HG02970 (cell line): ENCODE data around the gene ABR.

ENCODE experiments used
- ATAC-seq: cut with Tn5 transposase; IDR thresholded peaks from one replicate; pipeline ENCODE4 v1.9.1; 2021; ENCODE audit warnings: mild to moderate bottlenecking, moderate library complexity, moderate number of reproducible peaks; ENCODE audit not compliant: unreplicated experiment, low FRiP score

Gene ABR

DNA sequence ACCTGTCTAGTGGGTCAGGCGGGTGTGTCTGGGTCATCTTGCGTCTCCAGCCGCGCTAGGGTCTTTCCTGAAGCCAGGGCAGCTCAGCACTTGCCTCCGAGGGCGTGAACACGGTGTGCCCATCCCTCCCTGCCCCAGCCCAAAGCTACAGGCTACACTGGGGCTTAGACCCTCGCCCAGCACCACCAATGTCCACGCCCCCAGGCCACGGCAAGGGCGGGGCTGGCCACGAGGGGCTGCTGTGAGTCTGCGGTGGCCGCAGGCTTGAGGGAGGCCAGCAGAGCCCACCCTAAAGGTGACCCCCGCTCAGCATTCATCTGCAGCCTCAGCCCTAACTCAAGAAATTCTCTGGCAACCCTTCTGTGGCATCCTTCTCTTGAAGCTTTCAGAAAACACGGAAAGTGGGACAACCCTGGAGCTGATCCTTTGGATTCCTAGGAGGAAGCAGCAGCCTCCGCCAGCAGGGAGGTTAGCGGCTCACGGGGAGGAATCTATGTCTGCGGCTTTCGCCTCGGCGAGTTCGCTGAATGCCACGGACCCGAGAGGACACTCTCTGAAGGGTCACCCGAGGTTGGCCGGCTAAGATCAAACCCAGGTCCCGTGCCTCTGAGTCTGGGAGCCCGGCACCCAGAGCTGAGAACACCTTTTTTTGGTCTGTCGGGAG, 141.2 kb downstream of the ABR start:
- no peak for ATAC-seq

DNA sequence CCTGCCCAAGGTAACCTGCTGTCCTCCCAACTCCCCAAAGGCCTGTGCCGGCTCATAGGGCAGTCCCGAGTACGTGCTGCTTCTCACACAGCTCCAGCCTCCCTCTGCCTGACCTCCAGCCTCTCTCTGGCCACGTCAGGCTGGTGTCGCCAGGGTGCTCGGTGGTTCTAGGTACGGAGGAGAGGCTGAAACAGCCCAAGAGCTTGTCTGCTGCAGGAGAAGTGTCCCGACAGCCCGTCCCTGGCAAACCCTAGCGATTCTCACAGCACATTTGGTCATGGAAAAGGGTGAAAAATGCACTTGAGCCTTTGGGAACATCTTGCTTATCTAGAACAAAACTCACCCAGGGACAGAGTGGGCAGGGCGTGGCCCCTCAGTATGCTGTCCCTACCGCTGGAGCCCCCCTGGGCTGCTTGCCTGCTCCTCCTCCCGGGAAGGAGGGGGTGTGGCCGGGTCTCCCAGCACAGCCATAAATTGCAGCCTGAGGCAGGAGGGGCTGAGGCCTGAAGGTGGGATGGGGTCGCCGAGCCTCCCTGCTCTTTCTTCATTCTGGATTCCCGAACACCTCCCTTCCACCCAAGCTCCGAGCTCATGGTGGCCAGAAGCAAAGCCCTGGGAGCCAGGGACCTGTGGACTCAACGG, 142.4 kb downstream of the ABR start:
- ATAC-seq = no peak

DNA sequence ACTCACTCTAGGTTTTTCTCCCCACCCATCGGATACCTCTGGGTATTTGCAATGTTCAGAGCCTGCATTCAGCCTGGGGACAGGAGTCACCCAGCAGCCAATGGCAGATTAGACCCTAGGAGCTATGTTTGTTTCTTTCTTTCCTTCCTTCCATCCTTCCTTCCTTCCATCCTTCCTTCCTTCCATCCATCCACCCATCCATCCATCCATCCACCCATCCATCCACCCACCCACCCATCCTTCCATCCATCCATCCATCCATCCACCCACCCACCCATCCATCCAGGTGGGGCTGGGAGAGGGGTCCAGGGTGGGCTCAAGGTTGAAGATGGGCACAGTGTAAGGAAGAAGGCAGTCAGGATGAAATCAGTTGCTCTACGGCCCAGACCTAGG, 142.9 kb downstream of the ABR start:
- ATAC-seq = no peak

DNA sequence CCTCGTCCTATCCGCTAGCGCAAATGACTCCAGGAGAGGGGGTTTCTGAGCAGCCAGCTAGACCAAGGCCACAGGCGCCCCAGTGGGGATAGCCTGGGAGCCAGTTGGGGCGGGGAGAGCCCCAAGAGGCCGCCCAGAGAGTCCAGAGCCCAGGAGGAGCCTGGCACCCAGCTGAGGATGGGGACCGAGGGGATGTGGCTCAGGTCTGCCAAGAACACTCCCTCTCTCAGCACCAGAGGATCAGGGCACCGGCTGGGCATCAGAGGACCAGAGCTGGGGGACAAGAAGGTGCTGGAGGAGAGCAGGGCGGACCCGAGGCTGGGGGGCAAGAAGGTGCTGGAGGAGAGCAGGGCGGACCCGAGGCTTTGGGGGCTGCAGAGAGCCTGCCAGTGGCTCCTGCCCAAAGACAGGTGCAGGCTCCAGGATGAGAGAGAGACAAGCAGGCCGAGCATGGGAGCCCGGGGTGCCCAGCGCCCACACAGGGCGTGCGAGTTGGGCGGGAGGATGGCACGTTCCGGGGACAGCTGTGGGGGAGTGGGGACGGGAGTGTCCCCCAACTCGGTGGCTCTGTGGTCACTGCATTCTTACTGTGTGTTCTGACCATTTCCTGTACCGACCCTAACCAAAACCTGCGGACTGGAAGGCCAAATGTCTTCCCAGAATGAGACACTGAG, 143.5 kb downstream of the ABR start:
- ATAC-seq = no peak

DNA sequence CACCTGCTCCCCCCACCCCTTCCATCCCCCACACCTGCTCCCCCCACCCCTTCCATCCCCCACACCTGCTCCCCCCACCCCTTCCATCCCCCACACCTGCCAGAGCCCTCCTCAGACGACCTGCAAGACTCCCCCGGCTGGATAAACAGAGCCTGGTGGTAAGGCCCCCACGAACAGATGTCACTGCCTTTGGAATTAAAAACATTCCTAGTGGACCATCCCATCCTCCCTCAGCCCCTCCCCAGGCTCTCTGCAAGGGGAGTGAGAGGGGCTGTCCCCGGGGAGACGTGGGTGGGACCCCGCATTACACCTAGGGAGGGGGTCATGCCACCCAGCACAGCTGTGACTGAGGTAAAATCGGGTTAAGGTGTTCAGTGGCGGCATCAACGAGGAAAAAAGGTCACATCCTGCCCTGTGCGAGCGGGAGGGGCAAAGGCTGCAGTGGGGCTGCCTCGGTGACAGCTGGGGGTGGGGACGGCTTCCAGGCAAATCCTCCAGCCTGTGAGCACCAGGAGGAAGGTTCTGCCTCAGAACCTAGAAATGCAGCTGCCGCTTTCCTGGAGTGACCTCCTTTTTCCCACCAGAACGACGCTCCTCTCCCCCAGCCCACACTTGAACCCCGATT, 144.1 kb downstream of the ABR start:
- ATAC-seq = no peak

DNA sequence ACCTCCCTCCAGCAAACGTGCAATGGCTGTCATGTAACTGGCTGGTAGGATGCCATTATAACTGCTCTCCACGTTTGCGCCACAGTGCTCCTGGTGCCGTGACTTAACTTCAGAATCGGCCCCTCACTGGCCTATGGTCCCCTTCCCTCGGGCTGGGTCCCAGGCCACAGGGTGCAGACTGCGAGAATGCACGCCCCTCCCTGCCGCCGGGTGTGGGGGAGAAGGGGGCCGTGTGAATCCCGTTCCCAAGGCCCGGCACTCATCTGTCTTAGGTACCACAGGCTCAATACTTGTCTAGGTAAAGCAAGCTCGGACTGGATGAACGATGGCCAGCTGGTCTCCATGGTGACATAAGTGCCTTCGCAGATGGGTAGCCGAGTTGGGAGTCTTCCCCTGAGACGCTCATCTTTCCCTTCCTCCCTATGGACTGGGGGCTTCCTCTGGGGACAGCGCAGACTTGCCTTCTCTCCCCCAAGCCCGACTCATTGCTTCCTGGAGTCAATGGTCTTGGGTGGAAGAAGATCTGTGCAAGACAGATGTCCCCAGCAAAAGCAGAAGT, 145.1 kb downstream of the ABR start:
- no peak for ATAC-seq

DNA sequence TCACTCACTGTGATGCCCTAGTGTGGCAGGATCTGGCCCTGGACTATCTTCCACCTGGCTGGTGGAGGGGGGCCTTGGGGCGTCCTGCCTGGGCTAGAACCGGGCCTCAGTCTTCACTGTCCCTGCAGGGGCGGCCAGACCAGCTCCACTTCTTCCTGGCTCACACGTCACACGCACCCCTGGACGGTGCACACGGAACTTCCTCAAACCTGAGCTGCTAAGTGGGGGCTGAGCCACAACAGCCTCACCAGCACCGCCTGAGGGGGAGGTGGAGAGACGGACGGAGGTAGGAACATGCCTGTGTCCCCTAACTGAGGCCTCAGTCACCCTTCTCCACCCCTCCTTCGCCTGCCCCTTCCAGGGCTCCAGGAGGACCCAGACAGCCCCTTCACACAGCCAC, 146.3 kb downstream of the ABR start:
- no peak for ATAC-seq

DNA sequence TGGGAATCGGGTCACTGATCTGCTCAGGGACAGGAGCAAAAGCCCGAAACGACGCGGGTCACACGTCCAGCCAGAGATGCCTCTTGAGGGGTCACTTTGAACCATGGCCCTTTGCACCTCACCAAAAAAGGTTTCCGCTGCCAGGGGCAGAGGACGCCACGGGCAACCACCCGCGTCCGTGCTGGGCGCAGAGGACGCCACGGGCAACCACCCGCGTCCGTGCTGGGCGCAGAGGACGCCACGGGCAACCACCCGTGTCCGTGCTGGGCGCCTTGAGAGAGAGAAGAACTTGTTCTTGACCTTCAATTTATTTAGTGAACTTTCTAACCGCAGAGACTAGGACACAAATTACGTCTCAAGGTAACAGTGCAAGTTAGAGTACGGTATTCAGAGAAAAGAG, 147.4 kb downstream of the ABR start:
- ATAC-seq = no peak

DNA sequence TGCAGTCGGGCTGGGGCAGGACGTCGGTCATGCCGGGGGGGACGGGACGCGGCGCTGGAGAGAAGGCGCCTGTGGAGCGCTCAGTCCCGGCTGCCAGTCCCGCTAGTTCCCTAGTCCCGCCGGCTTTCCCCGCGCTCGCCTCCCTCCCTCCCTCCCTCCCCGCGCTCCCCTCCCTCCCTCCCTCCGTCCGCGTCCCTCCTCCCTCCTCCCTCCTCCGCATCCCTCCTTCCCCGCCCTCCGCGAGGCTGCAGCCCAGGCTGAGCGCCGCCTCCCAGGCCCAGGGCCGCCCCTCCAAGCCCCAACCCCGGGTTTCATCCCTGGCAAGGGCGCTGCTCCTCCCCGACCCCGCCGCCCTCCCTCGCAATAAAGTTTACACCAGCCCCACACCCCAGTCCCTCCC, 148.1 kb downstream of the ABR start:
- ATAC-seq = no peak

DNA sequence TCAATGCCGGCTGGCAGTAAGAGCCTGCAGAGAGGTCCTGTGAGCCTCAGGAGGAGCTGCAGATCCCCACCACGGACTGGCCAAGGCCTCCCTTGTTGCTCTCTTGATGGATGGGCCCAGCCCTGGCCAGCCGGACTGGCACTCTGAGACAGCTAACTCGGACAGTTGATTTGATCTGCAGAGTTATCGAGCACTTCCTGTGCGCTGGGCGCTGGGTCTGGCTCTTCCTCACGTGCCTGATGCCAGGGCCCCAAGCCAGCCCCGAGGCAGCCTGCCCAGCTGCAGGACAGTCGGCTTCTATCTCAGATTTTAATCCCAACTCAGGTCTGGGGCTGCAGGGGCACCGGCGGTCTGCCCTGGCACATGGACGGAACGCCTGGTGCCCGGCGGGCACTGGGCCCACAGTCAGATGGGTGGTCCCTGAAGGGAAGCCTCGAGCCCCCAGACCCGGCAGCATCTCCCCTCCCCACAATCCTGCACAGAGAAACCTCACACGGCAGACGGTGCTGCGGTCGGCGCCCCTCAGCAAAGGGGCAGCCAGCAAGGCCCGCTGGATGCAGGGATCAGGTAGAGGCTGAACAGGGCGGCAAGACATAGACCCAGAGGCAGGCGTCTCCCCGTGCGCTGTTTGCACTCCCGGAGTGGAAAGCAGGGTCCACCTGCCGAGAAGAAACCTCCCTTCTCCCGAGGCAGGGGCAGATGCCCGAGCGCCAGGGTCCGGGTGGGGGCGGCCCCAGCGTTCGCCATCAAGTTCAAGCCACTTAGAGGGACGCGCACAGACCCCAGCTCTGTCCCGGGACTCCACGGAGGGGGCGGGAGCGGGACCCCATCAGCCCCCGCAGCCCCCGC, 148.9 kb downstream of the ABR start:
- ATAC-seq = no peak

DNA sequence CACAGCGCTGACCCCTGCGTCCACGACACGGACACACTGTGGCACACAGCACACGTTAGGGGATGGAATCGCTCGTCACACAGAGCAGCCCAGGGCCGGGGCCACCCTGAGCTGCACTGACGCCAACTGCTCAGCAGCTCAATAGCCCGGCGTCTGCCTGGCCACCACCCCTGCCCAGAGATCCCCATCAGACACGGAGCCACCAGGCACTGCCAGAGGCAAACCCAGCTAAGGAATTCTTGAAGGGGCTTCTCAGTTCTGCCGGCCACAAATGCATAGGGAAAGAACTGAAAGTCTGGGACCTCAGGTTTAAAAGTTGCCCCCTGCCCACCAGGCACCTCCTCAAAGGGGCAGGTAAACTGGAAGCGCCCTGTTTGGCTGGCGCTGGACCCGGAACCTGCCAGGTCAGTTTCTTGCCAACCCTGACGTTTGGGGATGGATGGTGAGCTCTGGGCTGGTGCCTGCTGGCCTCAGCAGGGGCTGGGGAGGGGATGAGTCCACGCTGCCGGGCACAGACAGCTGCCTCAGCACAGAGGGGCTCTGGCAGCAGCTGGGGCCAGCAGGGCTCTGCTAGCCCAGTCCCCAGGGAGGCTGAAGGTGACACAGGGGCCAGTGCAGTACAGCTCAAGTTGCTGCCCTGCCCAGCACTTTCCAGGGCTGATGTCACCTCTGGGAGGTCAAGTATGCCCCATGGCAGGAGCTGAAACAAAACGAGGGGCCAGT, 149.7 kb downstream of the ABR start:
- no peak for ATAC-seq

DNA sequence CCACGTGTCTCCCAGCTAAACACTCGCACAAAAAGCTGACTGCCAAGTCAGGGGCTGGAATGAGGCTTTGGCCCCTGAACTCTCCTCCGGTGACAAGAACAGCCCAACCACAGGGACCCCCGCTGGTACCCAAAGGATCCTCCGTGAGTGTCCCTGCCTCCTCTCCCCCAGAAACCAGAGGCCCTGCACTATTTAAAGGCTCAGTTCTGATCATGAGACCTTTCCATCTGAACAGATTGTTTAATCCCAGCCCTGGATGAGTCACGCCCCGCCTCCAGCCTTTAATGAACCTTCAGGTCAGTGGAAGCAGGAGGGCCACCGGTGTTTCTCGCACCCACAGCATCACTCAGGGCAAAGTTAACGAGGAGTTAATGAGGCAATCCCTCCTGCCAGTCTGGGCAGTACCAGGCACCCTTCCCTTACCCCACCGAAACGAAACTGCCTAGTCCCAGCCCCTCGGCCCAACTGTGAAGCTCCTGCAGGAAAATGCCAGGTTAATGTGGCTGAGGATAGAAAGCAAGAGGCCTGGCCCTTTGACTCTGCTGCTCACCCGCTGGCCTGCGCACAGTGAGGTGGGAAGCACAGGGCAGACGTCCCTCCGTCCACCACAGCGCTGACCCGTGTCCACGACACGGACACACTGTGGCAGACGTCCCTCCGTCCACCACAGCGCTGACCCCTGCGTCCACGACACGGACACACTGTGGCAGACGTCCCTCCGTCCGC, 150.4 kb downstream of the ABR start:
- no peak for ATAC-seq

DNA sequence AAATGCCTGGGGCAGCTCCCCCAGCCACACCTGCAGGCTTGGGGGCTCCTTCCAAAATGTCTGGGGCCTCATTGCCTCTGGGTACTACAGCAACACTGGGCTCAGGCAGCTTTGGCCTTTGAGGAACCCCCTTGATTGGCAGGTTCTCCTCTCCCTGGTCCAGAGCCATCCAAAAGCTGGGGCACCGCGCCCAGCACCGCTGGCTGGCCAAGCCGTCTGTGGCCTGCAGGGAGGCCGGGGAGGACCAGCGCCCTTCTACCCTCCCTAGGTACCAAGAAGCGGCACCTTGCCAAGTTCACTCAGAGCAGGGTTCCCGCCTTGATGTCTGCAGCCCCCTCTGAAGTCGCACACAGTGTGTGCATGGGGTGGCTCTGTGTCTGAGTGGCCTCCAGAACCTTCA, 152.7 kb downstream of the ABR start:
- no peak for ATAC-seq

DNA sequence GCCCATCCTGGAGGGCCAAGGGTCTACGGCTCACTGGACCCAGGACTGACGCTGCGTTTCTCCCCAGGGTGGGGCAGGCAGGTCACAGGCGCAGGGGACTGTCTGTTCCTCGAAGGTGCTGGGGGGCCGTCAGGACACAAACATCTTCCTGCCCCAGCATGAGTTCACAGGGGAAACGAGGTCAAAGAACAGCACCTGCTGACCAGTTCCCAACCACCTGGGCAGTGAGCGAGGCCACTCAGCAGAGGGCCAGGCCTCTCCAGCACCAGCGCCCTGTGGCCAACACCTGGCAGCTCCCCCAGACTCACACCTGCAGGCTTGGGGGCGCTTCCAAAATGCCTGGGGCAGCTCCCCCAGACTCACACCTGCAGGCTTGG, 153.2 kb downstream of the ABR start:
- ATAC-seq = no peak

DNA sequence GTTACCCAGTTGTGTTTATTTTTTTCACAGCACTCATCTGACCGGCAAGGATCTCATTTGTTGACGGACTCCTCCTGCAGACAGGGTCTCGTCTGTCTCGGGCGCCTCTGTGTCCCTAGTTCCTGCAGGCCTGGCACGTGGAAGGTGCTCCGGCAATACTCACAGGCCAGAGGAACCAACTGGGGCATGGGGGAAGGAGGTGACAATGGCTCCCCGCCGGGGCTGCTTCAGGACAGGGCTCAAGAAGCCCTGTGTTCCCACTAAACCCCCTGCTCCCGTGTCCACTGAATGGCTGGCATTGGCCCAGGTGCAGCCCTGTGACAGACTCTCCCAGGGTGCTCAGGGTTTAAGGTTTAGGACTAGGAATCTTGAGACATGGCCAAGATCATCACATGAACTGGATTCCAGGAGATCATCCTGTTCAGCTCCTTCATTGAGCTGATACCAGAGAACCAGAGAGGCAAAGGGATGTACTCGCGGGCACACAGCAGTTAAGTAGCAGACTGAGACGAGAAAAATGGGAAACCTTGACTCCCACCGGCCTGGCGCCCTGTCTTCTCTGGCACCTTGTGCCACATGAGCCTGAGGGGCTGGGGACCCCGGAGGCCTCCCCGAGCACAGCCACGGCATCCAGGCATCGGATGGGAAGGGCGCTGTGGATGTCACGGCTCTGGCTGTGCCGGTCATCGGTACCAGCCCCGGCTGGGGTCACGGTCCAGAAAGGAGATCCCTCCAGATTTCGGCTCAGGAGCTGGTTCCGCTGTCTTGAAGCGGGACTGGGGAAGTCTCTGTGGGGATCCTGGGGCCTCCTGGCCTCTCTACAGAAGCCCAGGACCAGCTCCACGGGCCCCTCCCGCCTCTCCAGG, 153.8 kb downstream of the ABR start:
- no peak for ATAC-seq

DNA sequence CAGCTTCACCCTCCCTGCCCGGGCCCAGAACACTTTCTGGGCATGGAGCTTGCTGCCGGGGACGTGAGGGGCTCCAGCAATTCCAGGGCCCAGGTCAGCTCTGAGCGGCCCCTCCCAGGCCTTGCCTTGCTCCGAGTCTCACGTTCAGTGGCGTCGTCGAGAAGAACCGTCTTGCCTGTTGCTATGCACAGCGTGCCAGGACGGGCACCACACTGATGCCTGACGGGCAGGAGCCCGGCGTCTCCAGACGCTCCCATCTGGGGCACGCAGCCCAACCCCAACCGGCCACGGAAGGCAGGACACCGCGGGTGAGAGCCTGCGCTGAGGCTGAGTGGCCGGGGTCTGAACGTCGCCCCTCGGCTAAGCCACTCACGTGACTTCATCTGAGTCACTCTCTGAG, 155.7 kb downstream of the ABR start:
- ATAC-seq = no peak

DNA sequence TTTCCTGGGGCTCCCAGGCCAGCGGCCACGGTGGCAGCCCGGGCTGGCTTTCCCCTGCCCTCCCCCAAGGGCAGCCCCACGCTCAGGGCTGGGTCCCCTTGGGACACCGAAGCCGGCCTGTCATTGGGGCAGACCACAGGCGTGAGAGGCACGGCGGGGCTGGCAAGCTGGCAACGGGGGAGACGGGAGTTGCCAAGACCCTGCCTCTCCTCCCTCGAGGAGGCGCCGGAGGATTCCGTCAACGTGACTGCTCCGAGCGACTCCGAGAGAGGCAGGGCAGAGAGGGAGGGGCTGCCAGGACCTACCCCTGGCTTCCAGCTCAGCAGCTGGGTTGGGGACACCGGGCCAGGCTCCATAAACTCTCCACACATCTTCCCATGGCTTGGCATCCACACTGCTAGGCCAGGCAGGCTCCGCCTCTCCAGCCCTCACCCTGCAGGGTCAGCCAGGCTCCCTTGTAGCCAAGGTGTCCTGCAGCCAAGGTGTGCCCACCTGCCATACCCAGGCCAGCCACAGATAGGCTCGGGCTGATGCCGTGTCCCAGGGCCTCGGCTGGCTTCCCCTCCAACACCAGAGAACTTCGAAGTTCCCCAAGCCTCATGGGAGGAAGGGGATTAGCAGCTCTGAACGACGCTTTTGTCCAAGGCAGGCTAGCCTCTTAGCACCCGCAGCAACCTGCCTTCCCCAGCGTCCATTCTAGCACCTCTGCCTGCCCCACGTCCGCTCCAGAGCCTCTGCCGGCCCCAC, 157.3 kb downstream of the ABR start:
- ATAC-seq = no peak

DNA sequence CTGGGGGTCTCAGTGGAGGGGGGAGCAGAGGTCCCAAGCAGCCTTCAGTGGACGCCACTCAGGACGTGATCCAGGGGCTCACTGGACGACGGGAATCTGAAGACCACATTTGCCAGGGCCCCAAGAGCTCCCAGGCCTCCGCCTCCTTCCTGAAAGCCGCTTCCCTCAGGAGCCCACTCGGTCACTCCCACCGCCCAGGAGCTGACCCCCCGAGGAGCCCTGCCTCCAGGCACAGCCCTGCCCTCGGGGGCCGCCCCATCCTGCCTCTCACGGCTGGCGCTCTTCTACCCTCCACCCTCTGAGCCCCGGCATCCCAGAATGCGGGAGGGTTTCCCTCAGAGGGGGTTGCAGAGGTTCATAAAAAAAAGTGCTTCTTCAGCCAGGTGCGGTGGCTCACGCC, 158.6 kb downstream of the ABR start:
- ATAC-seq = no peak
